Nephron progenitor cell (in vitro differentiated cells): Measurements from ENCODE around the gene C19orf25.
"Not testable (repeated sequence)": the region's sequence is repeated elsewhere in the genome, so short reads cannot be mapped to it uniquely, and the experiment has no call there.

Experiments
- DNase-seq: peaks from one replicate; pipeline ENCODE4 v3.0.0; 2021
- H3K27ac Mint-ChIP-seq: 2 replicates; pipeline ENCODE4 v1.8.0; 2021; ENCODE audit warnings: mild to moderate bottlenecking, moderate library complexity, mixed read lengths
- H3K27me3 Mint-ChIP-seq: 2 replicates; pipeline ENCODE4 v1.8.0; 2021; ENCODE audit warnings: mild to moderate bottlenecking, low read depth, mixed read lengths; ENCODE audit not compliant: poor library complexity
- H3K36me3 Mint-ChIP-seq: 2 replicates; pipeline ENCODE4 v1.8.0; 2021; ENCODE audit warnings: low read depth, mixed read lengths
- H3K4me1 Mint-ChIP-seq: 2 replicates; pipeline ENCODE4 v1.8.0; 2021; ENCODE audit warnings: mixed read lengths
- H3K4me3 Mint-ChIP-seq: 2 replicates; pipeline ENCODE4 v1.8.0; 2021; ENCODE audit warnings: mild to moderate bottlenecking, moderate library complexity, mixed read lengths
- H3K9me3 Mint-ChIP-seq: 2 replicates; pipeline ENCODE4 v1.8.0; 2021; ENCODE audit warnings: mild to moderate bottlenecking, moderate library complexity, mixed read lengths
- TF ChIP-seq, protein P1 (sequence below): fragments of 200-600 bp; sonication (generic); IDR thresholded peaks from 2 replicates; pipeline ENCODE4 v1.5.0; 2021; ENCODE audit warnings: antibody characterized with exemption

The C19orf25 gene

DNA sequence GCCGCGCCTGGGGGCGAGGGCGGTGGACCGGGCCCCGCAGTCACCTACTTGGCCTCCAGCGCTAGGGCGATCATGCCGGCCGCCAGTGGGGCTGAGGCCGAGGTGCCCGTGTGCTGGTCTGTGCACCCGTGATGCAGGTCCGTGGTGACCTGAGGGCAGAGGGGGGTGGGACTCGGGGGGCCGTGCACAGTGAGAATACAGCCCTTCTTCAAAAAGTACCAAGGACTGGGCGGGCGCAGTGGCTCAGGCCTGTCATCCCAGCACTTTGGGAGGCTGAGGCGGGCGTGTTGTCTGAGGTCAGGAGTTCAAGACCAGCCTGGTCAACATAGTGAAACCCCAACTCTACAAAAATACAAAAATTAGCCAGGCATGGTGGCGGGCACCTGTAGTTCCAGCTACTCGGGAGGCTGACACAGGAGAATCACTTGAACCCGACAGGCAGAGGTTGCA lies 5.0 kb upstream of the C19orf25 start:
- DNase-seq = no peak
- no peaks in the 10 kb centered on the region for H3K27me3 Mint-ChIP-seq
- TF ChIP-seq, protein P1, sequence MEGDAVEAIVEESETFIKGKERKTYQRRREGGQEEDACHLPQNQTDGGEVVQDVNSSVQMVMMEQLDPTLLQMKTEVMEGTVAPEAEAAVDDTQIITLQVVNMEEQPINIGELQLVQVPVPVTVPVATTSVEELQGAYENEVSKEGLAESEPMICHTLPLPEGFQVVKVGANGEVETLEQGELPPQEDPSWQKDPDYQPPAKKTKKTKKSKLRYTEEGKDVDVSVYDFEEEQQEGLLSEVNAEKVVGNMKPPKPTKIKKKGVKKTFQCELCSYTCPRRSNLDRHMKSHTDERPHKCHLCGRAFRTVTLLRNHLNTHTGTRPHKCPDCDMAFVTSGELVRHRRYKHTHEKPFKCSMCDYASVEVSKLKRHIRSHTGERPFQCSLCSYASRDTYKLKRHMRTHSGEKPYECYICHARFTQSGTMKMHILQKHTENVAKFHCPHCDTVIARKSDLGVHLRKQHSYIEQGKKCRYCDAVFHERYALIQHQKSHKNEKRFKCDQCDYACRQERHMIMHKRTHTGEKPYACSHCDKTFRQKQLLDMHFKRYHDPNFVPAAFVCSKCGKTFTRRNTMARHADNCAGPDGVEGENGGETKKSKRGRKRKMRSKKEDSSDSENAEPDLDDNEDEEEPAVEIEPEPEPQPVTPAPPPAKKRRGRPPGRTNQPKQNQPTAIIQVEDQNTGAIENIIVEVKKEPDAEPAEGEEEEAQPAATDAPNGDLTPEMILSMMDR = no peak
- no peak overlapping the region for H3K4me3 Mint-ChIP-seq
- H3K27ac Mint-ChIP-seq = no peak overlapping the region
- H3K36me3 Mint-ChIP-seq = no peaks in the 10 kb centered on the region
- H3K9me3 Mint-ChIP-seq = no peaks in the 10 kb centered on the region
- H3K4me1 Mint-ChIP-seq = peaks cover 4% of the 10 kb centered on the region

DNA sequence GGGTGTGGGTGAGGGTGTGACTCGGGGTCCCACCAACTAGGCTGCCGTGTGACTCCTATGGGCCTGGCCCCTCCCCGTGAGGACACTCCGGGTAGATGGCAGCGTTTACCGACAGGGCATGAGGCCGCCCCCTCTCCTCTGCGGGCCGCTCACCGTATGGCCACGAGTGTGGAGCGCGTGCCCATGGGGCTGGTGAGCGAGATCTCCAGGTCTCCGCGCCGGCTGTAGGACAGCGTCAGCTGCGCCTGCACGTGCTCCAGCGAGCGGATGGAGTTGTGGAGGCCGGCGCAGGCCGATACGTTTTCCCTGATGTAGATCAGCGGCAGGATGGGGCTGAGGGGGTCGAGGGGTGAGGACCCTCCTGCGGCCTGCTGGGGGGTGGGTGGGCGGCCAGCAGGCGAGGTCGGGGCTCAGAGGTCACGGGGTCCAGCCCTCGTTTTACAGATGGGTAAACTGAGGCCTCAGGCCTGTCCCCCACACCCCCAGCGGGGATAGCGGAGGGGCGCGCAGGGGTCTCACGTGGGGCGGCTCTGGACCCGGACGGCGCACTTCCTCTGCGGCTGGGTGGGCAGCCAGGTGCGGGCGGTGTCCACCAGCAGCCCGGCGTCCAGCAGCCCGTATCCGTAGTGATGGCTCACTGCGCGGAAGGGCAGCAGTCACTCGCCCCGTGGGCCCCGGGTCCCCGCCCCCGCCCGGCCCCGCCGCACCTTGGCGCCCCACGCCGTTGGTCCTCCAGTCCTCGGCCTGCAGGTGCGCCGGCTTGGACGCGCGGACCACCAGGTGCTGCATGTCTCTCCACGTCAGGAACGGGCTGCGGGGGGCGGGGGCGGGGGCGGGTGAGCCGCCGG lies 4.3 kb upstream of the C19orf25 start:
- Mint-ChIP-seq H3K36me3 (no peaks in the 10 kb centered on the region), H3K4me1 (peaks cover 8% of the 10 kb centered on the region), H3K4me3 (no peak overlapping the region), H3K27me3 (no peaks in the 10 kb centered on the region), H3K27ac (no peak overlapping the region), H3K9me3 (no peaks in the 10 kb centered on the region)
- no peak for DNase-seq
- TF ChIP-seq, protein P1 = no peak

DNA sequence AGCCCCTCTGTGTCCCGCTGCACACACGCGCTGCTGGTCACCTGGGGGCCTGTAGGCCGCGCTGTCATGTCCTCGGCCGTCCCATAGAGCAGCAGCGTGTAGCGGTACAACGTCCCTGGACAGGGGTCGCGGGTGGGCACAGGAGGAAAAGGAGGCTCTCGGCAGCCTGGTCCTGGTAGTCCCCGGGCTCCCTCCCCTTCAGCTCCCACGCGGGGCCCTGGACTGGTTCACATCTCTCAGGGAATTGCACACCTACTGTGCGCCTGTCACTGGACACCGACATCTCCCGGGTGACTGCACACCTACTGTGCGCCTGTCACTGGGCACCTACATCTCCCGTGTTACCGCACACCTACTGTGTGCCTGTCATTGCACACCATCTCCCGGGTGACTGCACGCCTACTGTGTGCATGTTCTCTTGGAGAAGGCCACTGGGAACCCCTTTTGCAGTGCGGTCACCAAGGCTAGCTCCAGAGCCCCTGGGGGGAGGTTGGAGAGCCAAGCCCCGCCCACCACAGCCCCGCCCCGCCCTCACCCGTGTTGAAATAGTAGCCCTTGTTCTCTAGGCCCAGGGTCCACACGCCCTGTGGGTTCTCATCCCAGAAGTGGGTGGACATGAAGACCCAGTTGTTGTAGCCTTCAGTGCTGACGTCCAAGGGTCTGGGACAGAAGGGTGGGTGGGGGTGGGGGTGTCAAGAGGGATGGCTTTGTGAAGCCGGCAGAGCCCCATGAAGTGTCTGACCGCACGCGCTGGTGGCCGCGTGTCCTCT lies 3.5 kb upstream of the C19orf25 start:
- Mint-ChIP-seq H3K27me3 (no peaks in the 10 kb centered on the region), H3K9me3 (no peaks in the 10 kb centered on the region), H3K4me3 (no peak overlapping the region), H3K27ac (no peak overlapping the region), H3K4me1 (peaks cover 15% of the 10 kb centered on the region), H3K36me3 (peaks cover under 1% of the 10 kb centered on the region)
- DNase-seq = no peak
- TF ChIP-seq, protein P1 = no peak

DNA sequence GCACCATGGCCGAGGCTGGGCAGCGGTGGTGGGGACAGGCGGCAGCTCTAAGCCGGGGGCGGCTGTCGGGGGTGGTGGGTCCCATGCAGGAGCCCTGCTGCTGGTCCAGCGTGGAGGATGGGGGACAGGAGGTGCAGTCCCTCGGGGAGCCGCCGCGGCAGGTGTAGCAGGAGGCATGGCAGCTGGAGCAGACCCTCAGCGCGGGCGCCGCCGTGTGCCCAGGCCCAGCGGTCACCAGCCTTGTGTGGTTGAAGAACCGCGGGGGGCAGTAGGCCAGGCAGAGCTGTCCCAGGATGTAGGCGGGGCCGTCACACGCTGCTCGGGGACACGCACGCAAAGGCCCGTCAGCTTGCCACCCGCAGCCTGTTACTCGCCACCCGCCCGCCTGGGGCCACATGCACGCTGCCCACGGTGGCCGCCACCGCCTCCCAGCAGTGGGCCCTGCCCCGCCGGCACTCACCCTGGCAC lies 2.9 kb upstream of the C19orf25 start:
- Mint-ChIP-seq H3K9me3 (no peaks in the 10 kb centered on the region), H3K27ac (no peak overlapping the region), H3K27me3 (no peaks in the 10 kb centered on the region), H3K4me3 (no peak overlapping the region), H3K36me3 (peaks cover 5% of the 10 kb centered on the region), H3K4me1 (peaks cover 19% of the 10 kb centered on the region)
- TF ChIP-seq, protein P1 = no peak
- no peak for DNase-seq

DNA sequence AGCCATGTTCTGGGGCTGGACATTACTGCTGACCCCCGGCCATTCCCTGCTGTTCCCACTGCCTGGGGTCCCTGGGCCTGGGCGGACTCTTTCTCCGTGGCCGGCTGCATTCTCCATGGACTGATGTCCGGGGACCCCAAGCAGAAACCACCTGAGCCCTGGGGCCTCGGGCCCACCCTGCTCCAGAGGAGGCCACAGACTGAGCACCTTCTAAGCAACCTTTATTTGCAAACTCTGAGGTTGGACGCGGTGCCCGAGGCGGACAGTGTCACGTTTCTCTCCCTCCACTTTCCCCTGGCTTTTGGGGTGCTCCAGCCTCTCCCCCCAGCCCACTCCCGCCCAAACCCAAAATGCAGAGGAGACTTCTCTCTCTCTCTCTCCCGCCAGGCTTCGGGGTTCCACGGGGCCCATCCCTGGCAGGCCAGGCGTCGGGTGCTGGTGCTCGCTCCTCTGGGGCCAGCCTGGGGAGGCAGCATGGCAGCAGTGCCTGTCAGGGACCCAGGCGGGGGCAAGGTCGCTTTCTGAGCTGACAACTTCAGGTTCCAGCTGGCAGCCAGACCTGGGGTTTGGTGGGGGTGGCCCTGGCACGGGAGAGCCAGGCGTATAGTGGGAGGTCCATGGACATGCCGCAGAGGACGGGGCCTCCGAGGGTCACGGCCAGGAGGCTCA lies 2.3 kb upstream of the C19orf25 start:
- TF ChIP-seq, protein P1 = no peak
- no peak overlapping the region for H3K27ac Mint-ChIP-seq
- H3K9me3 Mint-ChIP-seq = no peaks in the 10 kb centered on the region
- no peak overlapping the region for H3K4me3 Mint-ChIP-seq
- peaks cover 5% of the 10 kb centered on the region for H3K36me3 Mint-ChIP-seq
- no peaks in the 10 kb centered on the region for H3K27me3 Mint-ChIP-seq
- no peak for DNase-seq
- H3K4me1 Mint-ChIP-seq = peaks cover 19% of the 10 kb centered on the region

DNA sequence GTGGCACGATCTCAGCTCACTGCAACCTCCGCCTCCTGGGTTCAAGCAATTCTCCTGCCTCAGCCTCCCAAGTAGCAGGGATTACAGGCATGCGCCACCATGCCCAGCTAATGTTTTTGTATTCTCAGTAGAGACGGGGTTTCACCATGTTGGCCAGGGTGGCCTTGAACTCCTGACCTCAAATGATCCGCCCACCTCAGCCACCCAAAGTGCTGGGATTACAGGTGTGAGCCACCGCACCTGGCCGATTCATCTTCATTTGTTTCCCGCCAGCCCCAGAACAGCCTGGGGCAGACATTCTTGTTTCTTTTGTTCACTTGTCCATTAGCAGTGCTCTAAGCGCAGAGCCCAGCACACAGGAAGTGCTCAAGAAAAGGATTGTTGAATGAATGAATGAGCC lies 2.0 kb downstream of the C19orf25 start:
- Mint-ChIP-seq H3K27me3 (peaks cover 22% of the 10 kb centered on the region), H3K4me1 (peaks cover 19% of the 10 kb centered on the region)
- not testable (repeated sequence) for H3K27ac Mint-ChIP-seq, H3K4me3 Mint-ChIP-seq, H3K36me3 Mint-ChIP-seq, H3K9me3 Mint-ChIP-seq, DNase-seq
